Astrocyte (in vitro differentiated cells and primary cell): ENCODE results near the gene HOXA6.

Experiments
- CTCF ChIP-seq: IDR thresholded peaks from 2 replicates; pipeline ENCODE4 v1.5.1; 2011; ENCODE audit warnings: low read depth, mild to moderate bottlenecking, inconsistent platforms, low read length, moderate library complexity; ENCODE audit not compliant: insufficient read depth
- EZH2 ChIP-seq: IDR thresholded peaks from 2 replicates; pipeline ENCODE4 v1.6.1; 2012; ENCODE audit warnings: mild to moderate bottlenecking, low read length, inconsistent platforms; ENCODE audit not compliant: insufficient read depth

GRCh38 chr7:27122077-27122910, 25.3 kb downstream of the HOXA6 start:
- TF ChIP-seq EZH2 (no peak), CTCF (no peak)
